ENCODE results near the gene HS3ST1.

GRCh38 chr4:11421116-11421515 is 7.6 kb downstream of the HS3ST1 start:
- TF ChIP-seq POLR2AphosphoS5 (IDR thresholded peaks at IDR 0.05; ENCODE audit: insufficient read depth in 1 of 2, low read depth in 1 of 2), result no peak
- no peak for TF ChIP-seq POLR2A (IDR thresholded peaks at IDR 0.05)

Data from vagina (tissue), 2 donors.